Midbrain (tissue), 1 donor: ENCODE results near the gene ZXDA.
"Not testable (repeated sequence)": the region's sequence is repeated elsewhere in the genome, so short reads cannot be mapped to it uniquely, and the experiment has no call there.

ENCODE experiments used
- DNase-seq: peaks from one replicate; lab custom pipeline; 2025; lab: John Stamatoyannopoulos, UW

ZXDA gene, protein sequence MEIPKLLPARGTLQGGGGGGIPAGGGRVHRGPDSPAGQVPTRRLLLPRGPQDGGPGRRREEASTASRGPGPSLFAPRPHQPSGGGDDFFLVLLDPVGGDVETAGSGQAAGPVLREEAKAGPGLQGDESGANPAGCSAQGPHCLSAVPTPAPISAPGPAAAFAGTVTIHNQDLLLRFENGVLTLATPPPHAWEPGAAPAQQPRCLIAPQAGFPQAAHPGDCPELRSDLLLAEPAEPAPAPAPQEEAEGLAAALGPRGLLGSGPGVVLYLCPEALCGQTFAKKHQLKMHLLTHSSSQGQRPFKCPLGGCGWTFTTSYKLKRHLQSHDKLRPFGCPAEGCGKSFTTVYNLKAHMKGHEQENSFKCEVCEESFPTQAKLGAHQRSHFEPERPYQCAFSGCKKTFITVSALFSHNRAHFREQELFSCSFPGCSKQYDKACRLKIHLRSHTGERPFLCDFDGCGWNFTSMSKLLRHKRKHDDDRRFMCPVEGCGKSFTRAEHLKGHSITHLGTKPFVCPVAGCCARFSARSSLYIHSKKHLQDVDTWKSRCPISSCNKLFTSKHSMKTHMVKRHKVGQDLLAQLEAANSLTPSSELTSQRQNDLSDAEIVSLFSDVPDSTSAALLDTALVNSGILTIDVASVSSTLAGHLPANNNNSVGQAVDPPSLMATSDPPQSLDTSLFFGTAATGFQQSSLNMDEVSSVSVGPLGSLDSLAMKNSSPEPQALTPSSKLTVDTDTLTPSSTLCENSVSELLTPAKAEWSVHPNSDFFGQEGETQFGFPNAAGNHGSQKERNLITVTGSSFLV

DNA sequence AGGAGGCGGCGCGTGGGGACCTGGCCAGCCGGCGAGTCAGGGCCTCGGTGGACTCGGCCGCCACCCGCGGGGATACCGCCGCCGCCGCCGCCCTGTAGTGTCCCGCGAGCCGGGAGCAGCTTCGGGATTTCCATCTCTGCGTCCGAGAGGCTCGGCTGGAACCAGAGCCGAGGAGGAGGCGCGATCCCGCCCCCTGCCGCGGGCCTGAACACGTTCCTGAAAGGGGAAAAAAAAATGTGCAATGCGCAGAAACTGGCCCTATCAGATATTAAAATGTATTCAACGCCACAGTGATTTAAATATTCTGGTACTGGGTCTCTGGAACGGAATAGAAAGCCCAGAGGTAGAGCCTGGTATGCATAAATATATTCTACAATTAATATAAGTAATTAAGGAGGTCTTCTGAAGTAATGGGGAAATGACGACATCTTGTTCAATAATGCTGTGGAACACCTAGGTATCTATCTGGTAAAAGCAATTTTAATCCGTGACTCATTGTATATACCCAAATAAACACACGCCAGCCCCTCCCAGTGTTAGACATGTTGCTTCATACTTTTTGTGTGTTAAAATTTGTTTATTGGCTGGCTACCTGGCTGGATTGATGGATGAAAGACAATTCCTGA, at the start of gene ZXDA:
TSS of gene ZXDA (minus strand) at position 172 of the 626 bp plus-strand sequence. CDS start at position 134, 38 bp downstream.
- DNase-seq: not testable (repeated sequence)

DNA sequence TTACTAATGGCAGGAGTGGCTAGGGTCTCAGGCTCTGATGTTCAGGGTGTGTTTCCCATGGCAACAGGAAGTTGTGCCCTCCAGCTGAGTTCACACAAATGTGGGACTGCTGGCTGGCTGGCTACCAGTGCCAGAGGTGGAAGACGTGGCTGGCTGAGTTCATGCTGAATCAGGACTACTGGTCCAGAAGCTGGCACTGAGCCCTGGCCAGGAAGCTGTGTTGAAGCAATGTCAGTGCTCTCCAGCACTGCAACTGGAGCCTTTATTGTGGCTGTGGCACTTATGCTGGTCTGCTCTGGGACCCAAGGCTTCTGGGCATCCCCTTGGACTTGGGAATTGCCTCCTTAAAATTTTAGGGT, 42.0 kb upstream of the ZXDA start:
- DNase-seq: no peak

DNA sequence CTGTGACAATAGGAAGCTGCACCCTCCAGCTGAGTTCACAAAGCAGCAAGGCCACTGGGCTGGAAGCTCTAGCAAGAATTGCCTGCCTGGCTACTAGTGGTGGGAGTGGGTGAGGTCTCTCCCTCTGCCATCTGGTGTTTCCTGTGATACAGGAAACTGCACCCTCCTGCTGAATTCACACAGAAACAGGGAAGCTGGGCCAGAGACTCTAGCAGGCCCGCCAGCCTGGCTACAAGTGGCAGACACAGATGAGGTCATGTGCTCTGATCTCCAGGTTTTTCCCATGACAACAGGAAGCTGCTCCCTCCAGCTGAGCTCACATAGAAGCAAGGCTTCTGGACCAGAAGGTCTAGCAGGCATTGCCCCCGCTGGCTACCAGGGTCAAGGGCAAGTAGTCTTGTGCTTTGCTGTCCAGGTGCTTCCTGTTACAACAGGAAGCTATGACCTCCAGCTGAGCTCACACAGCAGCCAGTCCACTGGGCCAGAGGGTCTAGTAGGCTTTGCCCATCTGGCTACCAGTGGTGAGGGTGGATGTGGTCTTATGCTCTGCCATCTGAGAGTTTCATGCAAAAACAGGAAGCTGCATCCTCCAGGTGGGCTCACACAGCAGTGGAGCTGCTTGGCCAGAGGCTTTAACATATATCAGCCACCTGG, 41.5 kb upstream of the ZXDA start:
- no peak for DNase-seq

DNA sequence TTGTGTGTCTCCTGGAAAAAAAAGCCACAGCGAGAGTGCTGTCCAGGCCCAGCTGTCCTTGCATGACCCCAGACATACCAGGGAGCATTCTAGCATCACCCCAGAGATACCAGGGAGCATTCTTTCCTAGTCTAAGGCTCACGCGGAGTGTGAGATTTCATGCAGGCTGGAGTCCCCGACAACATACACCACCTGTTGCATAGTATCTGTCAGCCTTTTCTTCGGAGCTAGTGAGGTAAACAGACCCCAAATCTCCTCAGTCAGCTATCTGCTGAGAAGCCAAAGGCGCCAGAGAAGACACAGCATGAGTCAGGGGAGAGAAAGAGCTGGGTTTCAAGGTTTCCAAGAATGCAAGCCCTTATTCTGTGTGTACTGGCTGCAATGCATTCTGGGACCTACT, 23.1 kb upstream of the ZXDA start:
- DNase-seq: no peak

DNA sequence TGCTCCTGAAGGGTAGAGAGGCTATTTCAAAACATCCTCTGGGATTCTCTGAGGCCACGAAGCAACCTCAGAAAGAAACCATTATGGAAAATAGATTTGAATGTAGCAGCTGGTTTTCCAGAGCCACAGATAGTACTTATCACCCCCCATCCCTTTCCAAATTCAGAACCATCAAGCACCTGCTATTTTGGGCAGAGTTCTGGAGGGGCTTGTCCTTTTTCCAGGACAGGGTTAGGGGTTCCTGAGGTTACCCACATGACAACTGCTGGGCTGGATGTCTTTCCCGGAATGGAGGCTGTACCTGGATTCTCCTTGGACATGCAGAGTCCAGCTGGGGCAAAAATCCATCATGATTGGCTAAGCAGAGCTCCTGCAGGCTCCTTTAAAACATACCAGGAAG, 22.0 kb upstream of the ZXDA start:
- DNase-seq: no peak

DNA sequence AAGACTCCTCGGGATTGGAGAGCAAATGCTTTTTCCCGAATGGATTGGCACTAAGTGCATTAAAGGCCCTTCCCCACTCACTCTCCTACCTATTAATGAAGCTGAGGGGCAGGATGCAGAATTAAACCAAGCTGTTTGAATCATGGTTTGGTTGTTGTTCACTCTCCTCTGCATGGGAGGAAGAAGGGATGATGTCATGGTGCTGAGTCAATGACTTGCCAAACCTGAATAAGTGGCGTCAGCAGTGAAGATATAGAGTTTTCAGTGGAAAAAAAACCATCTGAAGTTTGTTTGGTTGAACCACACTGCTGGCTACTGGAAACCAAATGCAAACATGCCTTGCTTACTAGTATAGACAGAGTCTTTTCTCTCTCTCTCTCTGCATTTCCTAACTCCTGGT, 19.8 kb upstream of the ZXDA start:
- DNase-seq: no peak

DNA sequence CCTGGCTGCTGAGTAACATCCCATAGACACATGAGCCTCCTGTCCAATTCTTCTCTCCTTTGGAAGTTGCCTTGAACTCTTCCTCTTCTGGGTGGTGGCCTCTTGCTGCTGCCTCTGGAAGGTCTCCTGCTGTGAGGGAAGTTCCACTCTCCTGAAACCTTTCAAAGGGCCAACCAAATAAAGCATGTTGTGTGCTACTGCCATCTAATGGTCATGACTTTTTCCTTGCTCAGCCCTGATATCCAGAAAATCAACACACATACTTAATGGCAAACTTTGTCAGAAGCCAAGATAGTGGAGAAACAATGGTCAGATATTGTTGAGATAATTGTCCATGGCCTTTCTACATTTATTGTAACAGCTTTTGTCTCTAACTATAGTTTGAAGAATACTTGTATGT, 19.1 kb upstream of the ZXDA start:
- peak; percentile 27 for DNase-seq

DNA sequence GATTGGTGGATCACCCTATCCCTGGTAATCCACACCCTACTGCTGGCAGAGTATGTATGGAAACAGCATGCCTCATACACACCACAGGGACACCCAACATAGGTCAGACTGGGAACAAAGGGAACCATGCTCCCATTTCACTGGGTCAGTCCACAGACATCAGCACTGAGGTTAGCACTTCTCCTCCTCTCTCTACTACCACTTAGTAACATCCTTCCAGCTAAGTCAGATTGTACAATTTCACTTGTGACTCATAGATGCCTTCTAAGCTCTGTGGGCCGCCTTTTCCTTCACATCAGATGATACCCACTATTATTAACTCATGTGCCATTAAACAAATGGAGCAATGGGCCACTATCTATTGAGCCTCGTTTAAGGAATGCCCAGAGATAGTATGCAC, 15.5 kb upstream of the ZXDA start:
- no peak for DNase-seq

DNA sequence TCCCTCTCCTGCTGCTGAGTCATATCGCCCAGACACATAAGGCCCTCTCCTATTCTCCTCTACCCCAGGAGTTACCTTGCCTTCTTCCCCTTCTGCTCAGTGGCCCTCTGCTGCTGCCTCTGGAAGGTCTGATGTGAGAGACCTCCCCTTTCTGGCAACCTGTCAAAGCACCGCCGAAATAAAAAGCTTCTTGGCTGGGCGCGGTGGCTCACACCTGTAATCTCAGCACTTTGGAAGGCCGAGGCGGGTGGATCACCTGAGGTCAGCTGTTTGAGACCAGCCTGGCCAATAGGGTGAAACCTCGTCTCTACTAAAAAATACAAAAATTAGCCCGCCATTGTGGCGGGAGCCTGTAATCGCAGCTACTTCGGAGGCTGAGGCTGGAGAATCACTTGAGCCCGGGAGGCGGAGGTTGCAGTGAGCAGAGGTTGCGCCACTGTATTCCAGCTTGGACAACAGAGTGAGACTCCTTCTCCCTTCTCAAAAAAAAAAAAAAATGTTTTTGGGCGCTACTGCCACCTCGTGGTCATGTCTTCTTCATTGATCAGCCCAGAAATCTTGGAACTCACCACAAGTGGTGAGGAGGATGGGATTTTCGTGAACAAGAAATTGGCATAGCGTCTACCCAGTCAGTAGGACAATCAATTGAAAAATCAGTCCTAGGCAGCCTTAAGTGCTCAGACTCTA, 8.6 kb upstream of the ZXDA start:
- peak; percentile 31 for DNase-seq

DNA sequence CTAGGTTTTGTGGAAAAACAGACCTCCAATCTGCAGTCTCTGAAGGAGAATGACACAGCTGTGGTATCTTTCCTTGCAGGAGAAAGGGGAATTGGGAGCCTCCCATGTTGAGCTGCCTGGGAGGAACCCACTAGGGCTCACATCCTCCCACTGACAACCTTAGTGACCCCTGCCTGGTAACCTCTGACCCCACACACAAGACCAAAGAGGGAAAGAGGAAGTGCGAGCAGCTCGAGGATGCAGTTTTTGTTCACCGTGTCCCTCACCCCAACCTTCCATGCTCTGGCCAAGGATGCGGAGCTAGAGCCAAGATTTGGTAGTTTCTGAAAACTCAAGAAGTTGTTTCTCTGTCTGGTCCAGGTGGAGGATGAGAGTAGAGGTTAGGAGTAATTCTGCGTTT, 5.4 kb upstream of the ZXDA start:
- DNase-seq: no peak

DNA sequence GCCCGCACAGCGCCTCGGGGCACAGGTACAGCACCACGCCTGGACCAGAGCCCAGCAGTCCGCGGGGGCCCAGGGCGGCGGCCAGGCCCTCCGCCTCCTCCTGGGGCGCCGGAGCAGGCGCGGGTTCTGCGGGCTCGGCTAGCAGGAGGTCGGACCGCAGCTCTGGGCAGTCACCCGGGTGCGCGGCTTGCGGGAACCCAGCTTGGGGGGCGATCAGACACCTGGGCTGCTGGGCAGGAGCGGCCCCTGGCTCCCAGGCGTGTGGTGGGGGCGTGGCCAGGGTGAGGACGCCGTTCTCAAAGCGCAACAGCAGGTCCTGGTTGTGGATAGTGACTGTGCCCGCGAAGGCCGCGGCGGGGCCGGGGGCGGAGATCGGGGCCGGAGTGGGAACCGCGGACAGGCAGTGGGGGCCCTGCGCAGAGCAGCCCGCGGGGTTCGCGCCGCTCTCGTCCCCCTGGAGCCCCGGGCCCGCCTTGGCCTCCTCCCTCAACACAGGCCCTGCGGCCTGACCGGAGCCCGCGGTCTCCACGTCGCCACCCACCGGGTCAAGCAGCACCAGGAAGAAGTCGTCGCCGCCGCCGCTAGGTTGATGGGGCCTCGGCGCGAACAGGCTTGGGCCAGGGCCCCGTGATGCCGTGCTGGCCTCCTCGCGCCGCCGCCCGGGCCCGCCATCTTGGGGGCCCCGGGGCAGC, 517 bp downstream of the ZXDA start:
- DNase-seq: not testable (repeated sequence)

DNA sequence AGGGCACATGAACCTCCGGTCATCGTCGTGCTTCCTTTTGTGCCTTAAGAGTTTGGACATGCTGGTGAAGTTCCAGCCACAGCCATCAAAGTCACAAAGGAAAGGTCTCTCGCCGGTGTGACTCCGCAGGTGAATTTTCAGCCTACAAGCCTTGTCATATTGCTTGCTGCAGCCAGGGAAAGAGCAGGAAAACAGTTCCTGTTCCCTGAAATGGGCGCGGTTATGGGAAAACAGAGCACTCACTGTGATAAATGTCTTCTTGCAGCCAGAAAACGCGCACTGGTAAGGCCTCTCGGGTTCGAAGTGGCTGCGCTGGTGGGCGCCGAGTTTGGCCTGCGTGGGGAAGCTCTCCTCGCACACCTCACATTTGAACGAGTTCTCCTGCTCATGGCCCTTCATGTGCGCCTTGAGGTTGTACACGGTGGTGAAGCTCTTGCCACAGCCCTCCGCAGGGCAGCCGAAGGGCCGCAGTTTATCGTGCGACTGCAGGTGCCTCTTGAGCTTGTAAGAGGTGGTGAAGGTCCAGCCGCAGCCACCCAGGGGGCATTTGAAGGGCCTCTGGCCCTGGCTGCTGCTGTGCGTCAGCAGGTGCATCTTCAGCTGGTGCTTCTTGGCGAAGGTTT, 1.2 kb downstream of the ZXDA start:
- DNase-seq: not testable (repeated sequence)

DNA sequence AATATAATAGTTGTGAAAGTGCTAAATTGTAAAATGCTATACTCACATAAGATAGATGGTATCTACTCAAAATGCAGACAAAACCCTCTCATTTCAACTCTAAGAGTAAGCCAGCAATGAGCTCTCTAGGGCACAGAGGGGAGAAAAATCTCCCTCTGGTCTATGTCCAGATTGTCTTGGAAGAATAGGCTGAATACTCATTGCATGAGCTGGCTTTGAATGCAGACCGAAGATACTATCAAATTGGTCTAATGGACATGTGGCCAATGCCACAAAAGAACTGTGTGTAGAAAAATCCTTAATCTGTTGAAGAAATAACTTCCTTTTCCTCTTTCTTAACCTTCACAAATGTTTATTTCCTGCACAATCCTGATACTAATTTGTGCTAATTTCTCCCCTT, 3.5 kb downstream of the ZXDA start:
- no peak for DNase-seq

DNA sequence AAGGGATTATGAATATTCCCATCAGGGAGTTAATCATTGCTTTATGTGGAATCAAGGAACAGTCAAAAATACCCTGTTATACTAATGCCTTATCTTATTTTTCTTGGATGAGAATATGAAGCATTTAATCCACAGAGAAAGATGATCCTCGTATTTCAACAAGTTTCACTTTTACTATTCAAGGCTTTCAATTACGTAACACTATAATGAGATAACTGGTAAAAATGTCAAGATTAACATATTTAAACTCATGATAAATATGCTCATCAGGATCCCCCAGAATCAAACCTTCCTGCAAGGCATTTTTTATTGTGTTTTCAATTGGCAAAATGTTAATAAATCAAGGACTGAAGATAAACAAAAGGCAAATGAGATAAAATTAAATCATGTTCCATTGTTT, 5.1 kb downstream of the ZXDA start:
- DNase-seq: no peak

DNA sequence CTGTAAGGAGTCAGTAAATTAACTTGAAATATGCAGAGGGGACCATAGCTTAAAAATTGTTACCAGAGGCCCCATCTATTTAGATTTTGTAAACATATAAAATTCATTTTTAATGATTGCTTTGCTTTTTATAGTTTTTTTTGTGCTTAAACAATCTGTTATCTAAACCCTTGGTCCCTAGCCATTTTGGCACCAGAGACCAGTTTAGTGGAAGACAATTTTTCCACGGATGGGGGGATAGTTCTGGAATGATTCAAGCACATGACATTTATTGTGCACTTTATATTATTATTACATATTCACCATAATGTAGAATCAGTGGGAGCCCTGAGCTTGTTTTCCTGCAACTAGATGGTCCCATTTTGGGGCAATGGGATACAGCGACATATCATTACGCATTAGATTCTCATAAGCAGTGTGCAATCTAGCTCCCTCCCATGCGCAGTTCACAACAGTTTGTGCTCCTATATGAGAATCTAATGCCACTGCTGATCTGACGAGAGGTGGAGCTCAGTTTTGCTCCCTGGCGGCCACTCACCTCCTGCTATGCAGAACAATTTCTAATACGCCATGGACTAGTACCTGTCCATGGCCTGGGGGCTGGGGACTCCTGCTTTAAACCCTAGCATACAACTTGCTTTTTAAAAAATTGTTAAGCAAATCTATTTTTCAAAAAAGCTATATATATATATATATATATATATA, 5.9 kb downstream of the ZXDA start:
- DNase-seq: no peak

DNA sequence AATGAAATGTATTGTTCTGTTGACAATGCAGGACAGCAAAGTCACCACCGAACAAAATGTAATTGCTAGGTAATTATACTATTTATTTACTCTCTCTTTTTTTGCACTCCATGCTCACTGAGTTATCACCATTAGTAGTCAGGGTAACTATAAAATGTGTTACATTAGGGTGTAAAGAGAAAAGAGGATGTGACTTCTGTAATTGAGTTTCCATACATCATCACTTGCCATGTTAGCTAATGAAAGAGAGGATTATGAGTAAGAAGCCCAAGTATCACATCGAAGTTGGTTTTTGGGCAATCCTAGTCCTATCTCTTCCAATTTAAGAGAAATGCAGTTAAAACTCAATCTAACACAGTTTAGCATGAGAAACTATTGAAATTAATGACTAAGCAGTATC, 7.6 kb downstream of the ZXDA start:
- DNase-seq: no peak

DNA sequence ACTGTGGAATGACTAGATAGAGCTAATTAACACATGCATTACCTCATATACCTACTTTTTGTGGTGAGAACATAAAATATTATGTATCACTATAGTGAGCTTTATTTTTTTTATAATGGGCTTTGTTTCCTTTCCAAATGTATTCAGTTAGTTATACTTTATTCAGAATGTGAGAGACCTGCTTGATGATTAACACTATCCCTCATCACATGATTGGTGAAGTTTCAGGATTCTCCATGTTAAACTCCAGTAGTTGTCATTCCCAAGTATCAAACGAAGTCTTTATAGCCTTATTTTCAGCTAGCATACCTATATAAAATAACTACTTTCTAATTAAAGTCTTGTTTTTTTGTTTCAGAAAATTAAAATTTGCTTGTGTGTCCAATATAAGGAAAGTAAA, 8.8 kb downstream of the ZXDA start:
- DNase-seq: no peak

DNA sequence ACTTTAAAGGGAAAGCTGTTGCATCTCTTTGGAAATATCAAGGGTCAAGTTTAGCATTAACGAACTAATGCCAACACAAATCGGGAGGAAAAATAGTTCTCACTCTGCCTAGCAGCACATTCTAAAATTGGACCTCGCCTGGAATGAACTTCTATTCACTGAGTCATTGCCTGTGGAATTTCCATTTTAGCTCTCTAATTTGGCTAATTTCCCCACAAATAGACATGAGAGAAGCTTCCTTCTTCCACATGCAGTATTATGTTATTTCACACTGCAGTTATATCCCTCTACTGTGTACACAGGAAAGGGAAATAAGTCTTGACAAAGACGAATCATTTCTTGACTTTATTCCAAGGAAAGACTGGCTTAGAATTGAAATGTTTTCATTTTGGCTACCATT, 9.3 kb downstream of the ZXDA start:
- DNase-seq: peak; percentile 6

DNA sequence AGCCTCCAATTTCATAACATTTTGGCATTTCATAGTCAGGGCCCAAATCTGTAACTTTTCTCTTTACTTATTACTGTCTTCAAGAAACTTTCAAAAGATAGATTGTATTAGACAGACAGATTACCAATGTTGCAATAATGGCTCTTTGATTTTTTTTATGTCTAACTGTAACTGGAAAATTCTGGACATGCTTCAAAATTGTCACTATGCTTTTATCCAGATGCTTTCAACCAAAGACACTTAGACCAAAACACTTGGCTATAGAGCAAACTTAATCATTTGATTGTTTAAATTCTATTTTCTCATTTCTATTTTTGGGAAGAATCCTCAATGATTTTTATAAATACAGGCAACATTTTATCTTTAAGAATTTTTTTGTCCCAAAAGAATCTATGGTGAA, 10.4 kb downstream of the ZXDA start:
- no peak for DNase-seq

DNA sequence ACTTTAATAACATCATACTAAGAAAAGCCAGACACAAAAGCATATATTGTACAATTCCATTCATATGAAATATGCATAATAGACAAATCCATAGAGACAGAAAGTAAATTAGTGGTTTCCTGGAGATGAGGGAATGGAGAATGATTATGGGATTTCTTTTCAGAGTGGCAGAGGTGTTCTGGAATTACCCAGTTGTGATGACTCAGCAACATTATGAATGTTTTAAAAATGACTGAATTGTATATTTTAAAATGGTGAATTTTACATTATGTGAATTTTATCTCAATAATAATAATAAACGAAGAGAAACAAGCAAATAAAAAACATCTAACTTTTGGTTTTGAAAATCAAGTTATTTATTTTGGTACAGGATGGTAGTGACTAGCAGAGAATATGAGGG, 11.2 kb downstream of the ZXDA start:
- DNase-seq: no peak
